Measurements from ENCODE around the gene HIVEP3. TPM values are rescaled to one million over a fixed set of nuclear protein-coding genes. Genes with fewer than 3 reads are reported as not detected.

The HIVEP3 gene
- total RNA-seq, 1 donor from 2014 or later = 11.6 TPM

DNA sequence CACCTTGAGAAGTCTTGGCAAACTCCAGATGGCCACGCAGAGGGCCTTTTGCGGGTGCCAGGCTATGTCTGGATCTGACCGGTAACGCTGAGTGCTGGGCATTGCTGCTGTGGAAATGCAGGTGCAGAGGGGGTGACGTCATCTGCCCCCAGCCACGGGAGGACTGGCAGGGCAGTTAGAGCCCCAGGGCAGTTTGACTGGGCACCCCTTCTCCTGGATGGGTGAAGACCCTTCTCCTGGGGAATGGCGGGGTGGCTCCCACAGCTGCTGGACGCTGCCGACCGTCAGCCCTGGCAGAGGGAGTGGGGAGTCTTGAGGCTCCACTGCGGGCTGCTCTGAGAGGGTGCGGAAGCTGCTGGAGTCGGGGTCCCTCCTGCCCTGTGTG, 421.7 kb downstream of the HIVEP3 start:
- ATAC-seq (peak in 1 of 2 donors; percentile 20), DNase-seq (no peak)
- peaks cover 49% of the 10 kb centered on the region for H3K4me1 ChIP-seq
- TF ChIP-seq, protein P1, sequence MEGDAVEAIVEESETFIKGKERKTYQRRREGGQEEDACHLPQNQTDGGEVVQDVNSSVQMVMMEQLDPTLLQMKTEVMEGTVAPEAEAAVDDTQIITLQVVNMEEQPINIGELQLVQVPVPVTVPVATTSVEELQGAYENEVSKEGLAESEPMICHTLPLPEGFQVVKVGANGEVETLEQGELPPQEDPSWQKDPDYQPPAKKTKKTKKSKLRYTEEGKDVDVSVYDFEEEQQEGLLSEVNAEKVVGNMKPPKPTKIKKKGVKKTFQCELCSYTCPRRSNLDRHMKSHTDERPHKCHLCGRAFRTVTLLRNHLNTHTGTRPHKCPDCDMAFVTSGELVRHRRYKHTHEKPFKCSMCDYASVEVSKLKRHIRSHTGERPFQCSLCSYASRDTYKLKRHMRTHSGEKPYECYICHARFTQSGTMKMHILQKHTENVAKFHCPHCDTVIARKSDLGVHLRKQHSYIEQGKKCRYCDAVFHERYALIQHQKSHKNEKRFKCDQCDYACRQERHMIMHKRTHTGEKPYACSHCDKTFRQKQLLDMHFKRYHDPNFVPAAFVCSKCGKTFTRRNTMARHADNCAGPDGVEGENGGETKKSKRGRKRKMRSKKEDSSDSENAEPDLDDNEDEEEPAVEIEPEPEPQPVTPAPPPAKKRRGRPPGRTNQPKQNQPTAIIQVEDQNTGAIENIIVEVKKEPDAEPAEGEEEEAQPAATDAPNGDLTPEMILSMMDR (IDR thresholded peaks at IDR 0.05) = no peak
- H3K4me3 ChIP-seq = no peak overlapping the region
- peak overlapping the region; percentile 91 for H3K27ac ChIP-seq
- H3K9me3 ChIP-seq = no peaks in the 10 kb centered on the region
- H3K27me3 ChIP-seq (ENCODE audit: low read depth) = no peaks in the 10 kb centered on the region
- no peaks in the 10 kb centered on the region for H3K36me3 ChIP-seq
- intact Hi-C loops (cut with DNase I) = no loop called here

DNA sequence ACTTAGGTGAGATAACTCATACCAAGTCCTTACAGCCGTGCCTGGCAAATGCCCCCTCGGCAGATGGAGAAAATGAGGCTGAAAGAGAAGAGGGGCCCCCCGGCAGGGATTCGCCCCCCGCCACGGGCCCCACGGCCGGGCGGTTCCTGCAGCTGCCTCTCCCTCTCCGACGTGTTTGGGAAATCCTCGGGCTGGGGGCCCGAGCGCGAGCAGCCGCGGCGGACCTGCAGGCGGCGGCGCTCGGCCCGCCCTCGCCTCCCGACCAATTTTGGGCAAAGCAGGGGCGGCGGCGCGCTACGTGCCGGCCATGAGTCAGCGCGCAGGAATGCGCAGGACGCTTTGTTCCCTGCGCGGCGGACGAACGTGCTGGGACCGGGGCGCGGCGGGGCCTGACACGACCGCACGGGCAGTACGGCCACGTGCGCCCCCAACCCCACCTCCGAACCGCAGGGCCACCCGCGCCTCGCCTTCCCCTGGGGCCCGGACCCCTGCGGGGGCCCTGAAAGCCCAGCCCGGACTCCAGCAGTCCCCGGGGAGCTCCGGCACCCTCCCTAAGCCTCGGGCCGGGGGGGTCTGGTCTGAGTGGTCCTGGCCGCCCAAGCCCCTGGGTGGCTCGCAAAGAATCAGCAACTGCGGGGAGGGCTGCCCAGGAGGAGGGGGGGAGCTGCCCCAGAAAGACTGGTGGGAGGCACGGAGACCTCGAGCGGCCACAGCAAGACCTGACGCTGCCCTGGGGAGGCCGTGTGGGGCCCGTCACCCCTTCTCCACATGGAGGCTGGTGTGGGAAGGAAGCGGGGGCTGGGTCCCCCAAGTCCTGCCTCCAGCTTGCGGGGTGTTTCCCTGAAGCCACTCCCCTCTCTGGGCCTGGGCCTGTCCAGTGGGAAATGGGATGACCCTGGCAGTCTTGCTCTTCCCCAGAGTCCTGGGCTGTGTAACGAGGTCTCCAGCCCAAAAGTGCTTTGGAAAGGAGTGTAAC, 422.4 kb downstream of the HIVEP3 start:
- no peaks in the 10 kb centered on the region for H3K27me3 ChIP-seq (ENCODE audit: low read depth)
- TF ChIP-seq, protein P1 (IDR thresholded peaks at IDR 0.05) = no peak
- no peaks in the 10 kb centered on the region for H3K36me3 ChIP-seq
- peaks cover 49% of the 10 kb centered on the region for H3K4me1 ChIP-seq
- intact Hi-C loops (cut with DNase I) = no loop called here
- H3K4me3 ChIP-seq = peak overlapping the region; percentile 45
- ATAC-seq = peak; percentile 86 to 88
- H3K27ac ChIP-seq = peak overlapping the region; percentile 91
- peak; percentile 93 for DNase-seq
- H3K9me3 ChIP-seq = no peaks in the 10 kb centered on the region

DNA sequence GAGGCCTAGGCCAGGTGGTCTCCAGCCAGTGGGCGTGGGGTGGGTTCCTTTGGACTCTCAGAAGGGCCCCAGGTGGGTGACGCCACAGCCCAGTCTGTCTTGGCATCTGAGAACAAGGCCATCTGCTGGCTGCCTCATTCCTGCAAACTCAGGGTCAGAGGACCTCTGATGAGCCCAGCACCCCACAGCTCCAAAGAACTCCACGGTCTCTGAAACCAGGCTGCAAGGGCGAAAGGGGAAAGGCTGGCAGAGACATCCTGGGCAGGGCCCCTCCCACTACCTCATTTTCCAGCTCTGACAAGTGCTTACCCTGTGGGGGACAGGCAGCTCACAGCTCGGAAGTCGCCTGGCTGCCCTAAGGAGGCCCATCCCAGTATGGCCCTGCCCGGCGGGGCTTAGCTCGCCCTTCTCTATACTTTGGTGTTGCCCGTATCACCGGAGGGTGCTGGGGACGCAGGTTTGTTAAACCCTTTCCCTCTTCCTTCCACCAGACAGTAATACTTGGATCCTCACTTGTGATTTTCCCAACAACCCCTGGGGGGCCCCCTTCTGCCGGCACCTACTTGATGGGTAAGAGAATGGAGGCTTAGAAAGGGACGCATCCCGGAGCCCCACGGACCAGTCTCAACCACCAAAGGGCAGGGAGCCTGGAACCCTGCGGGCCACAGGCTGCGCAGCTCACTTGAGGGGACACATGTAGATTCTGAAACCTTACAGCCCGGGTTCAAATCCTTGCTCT, 423.3 kb downstream of the HIVEP3 start:
- intact Hi-C loops (cut with DNase I) = no loop called here

DNA sequence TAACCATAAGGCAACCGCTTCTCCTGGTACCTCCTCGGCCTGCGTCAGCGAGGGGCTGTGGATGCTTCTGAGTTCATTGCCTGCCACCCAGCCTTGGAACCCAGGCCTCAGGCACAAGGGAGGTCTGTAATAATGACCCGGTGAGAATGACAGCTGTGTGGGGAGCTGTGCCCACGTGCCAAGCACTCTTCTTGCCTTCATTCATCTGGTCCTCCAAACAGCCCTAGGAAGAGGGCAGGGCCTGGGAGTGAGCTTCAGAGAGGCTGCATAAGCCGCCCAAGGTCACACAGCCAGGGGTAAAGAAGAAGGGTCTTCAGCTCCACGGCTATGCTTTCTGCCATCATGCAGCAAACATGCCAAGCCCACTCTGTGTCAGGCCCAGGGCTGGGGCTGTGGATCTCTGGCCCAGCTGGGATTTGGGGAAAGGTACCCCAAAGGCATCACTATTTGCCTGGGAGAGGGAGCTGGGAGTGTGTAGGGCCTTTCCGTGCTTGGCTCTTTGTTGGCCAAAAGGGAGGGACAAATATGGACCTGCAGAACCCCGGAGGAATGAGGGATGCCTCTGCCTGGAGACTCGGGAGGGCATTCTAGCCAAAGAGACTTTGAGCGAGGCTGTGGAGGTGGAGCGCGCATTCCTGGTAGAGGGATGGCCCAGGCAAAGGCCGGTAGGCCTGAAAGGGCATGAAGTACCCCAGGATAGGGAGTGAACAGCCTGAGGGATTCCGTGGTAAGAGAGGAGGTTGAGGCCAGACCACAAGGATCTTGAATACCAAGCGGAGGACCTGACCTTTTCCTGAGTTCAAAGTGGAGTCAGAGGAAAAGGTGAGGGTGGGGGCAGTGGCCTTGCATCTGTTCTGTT, 424.1 kb downstream of the HIVEP3 start:
- DNase-seq = no peak
- ATAC-seq = no peak
- intact Hi-C loops (cut with DNase I) = no loop called here
- TF ChIP-seq, protein P1 (IDR thresholded peaks at IDR 0.05) = no peak
- H3K9me3 ChIP-seq = no peaks in the 10 kb centered on the region
- no peaks in the 10 kb centered on the region for H3K27me3 ChIP-seq (ENCODE audit: low read depth)
- peaks cover 44% of the 10 kb centered on the region for H3K4me1 ChIP-seq
- no peak overlapping the region for H3K4me3 ChIP-seq
- no peaks in the 10 kb centered on the region for H3K36me3 ChIP-seq
- peak overlapping the region; percentile 91 for H3K27ac ChIP-seq

More for the DNA sequence above, 423.3 kb downstream of the HIVEP3 start:
- DNase-seq (peak; percentile 42), ATAC-seq (no peak)
- Histone ChIP-seq H3K9me3 (no peaks in the 10 kb centered on the region), H3K27me3 (ENCODE audit: low read depth) (no peaks in the 10 kb centered on the region), H3K27ac (peak overlapping the region; percentile 91), H3K4me3 (peak overlapping the region; percentile 45), H3K4me1 (peaks cover 49% of the 10 kb centered on the region), H3K36me3 (no peaks in the 10 kb centered on the region)
- TF ChIP-seq, protein P1 (IDR thresholded peaks at IDR 0.05) = no peak
